H9 (cell line): ENCODE results near the gene ITGB1BP1. TPM values are rescaled to one million over a fixed set of nuclear protein-coding genes. Genes with fewer than 3 reads are reported as not detected.

Source experiments
- DNase-seq: peaks from one replicate; pipeline ENCODE4 v3.0.0-alpha.2; 2017
- H2AFZ ChIP-seq: one replicate; pipeline ENCODE4 v1.6.1; 2013; ENCODE audit warnings: mild to moderate bottlenecking, low read length, control low read depth, moderate library complexity
- H2AK5ac ChIP-seq: 2 replicates; pipeline ENCODE4 v1.6.1; 2013; ENCODE audit warnings: low read length, control low read depth, mixed read lengths; ENCODE audit not compliant: insufficient read length
- H2BK120ac ChIP-seq: one replicate; pipeline ENCODE4 v1.6.1; 2013; ENCODE audit warnings: low read depth, mild to moderate bottlenecking, low read length, control low read depth, inconsistent platforms; ENCODE audit not compliant: poor library complexity, severe bottlenecking
- H2BK12ac ChIP-seq: 2 replicates; pipeline ENCODE4 v1.6.1; 2013; ENCODE audit warnings: low read length, control low read depth, mixed read lengths, low read depth; ENCODE audit not compliant: insufficient read length
- H2BK15ac ChIP-seq: 2 replicates; pipeline ENCODE4 v1.6.1; 2013; ENCODE audit warnings: low read depth, low read length, control low read depth
- H2BK20ac ChIP-seq: one replicate; pipeline ENCODE4 v1.6.1; 2013; ENCODE audit warnings: low read depth, mild to moderate bottlenecking, low read length, control low read depth, inconsistent platforms; ENCODE audit not compliant: poor library complexity, severe bottlenecking
- H2BK5ac ChIP-seq: 2 replicates; pipeline ENCODE4 v1.6.1; 2013; ENCODE audit warnings: low read length, control low read depth, mixed read lengths; ENCODE audit not compliant: insufficient read length
- H3K14ac ChIP-seq: 2 replicates; pipeline ENCODE4 v1.6.1; 2013; ENCODE audit warnings: low read length, control low read depth; ENCODE audit not compliant: insufficient read depth
- H3K18ac ChIP-seq: 2 replicates; pipeline ENCODE4 v1.6.1; 2013; ENCODE audit warnings: low read depth, mild to moderate bottlenecking, mixed read lengths, low read length, control low read depth; ENCODE audit not compliant: insufficient read length
- H3K23ac ChIP-seq: 2 replicates; pipeline ENCODE4 v1.6.1; 2013; ENCODE audit warnings: low read length, control low read depth, mixed read lengths, low read depth; ENCODE audit not compliant: insufficient read length
- H3K23me2 ChIP-seq: 2 replicates; pipeline ENCODE4 v1.6.1; 2013; ENCODE audit warnings: low read depth, mild to moderate bottlenecking, mixed read lengths, low read length, control low read depth; ENCODE audit not compliant: insufficient read length, poor library complexity, severe bottlenecking
- H3K27ac ChIP-seq: 2 replicates; pipeline ENCODE4 v1.5.1; 2013; ENCODE audit warnings: low read length, control low read depth, mixed read lengths, low read depth; ENCODE audit not compliant: insufficient read length
- H3K27me3 ChIP-seq: 2 replicates; pipeline ENCODE4 v1.6.1; 2013; ENCODE audit warnings: low read length, control low read depth, inconsistent platforms; ENCODE audit not compliant: insufficient read depth
- H3K4ac ChIP-seq: 2 replicates; pipeline ENCODE4 v1.6.1; 2013; ENCODE audit warnings: low read depth, mild to moderate bottlenecking, control low read depth, inconsistent platforms, low read length, moderate library complexity
- H3K4me1 ChIP-seq: 2 replicates; pipeline ENCODE4 v1.6.1; 2013; ENCODE audit warnings: low read length, control low read depth, inconsistent platforms; ENCODE audit not compliant: insufficient read depth
- H3K4me2 ChIP-seq: 2 replicates; pipeline ENCODE4 v1.6.1; 2013; ENCODE audit warnings: low read length, control low read depth, mixed read lengths; ENCODE audit not compliant: insufficient read length, insufficient read depth
- H3K56ac ChIP-seq: 2 replicates; pipeline ENCODE4 v1.6.1; 2013; ENCODE audit warnings: low read depth, mild to moderate bottlenecking, mixed read lengths, low read length, control low read depth; ENCODE audit not compliant: insufficient read length
- H3K79me1 ChIP-seq: 2 replicates; pipeline ENCODE4 v1.6.1; 2013; ENCODE audit warnings: low read depth, mild to moderate bottlenecking, moderate library complexity, low read length, control low read depth, inconsistent platforms; ENCODE audit not compliant: insufficient read depth, poor library complexity, severe bottlenecking
- H3K79me2 ChIP-seq: 2 replicates; pipeline ENCODE4 v1.6.1; 2013; ENCODE audit warnings: low read length, control low read depth, inconsistent platforms; ENCODE audit not compliant: insufficient read depth
- H3K9ac ChIP-seq: 2 replicates; pipeline ENCODE4 v1.6.1; 2013; ENCODE audit warnings: low read length, control low read depth, mixed read lengths; ENCODE audit not compliant: insufficient read length; ENCODE audit errors: extremely low read depth
- H3K9me3 ChIP-seq: one replicate; pipeline ENCODE4 v1.6.1; 2013; ENCODE audit warnings: low read depth, low read length, inconsistent platforms; ENCODE audit not compliant: control insufficient read depth
- H3T11ph ChIP-seq: one replicate; pipeline ENCODE4 v1.6.1; 2013; ENCODE audit warnings: mild to moderate bottlenecking, low read length, control low read depth, inconsistent platforms
- H4K20me1 ChIP-seq: one replicate; pipeline ENCODE4 v1.6.1; 2013; ENCODE audit not compliant: control insufficient read depth, insufficient read length, insufficient read depth
- H4K5ac ChIP-seq: 2 replicates; pipeline ENCODE4 v1.6.1; 2013; ENCODE audit warnings: low read depth, mild to moderate bottlenecking, mixed read lengths, low read length, control low read depth; ENCODE audit not compliant: insufficient read length
- H4K8ac ChIP-seq: replicated peaks from 2 replicates; pipeline ENCODE4 v1.6.1; 2013; ENCODE audit warnings: low read length, control low read depth, mixed read lengths, low read depth; ENCODE audit not compliant: insufficient read length
- H4K91ac ChIP-seq: 2 replicates; pipeline ENCODE4 v1.6.1; 2013; ENCODE audit warnings: low read depth, mild to moderate bottlenecking, moderate library complexity, mixed read lengths, low read length, control low read depth; ENCODE audit not compliant: insufficient read length
- H3K27ac Mint-ChIP-seq, 3 experiments: 2 replicates in 2 of 3; 3 replicates in 1 of 3; pipeline ENCODE4 v1.8.0; 2020 to 2021; ENCODE audit warnings: mixed read lengths in 3 of 3, mild to moderate bottlenecking in 1 of 3, moderate library complexity in 1 of 3
- H3K27me3 Mint-ChIP-seq: 2 replicates; pipeline ENCODE4 v1.8.0; 2021; ENCODE audit warnings: low read depth, mild to moderate bottlenecking, moderate library complexity, mixed read lengths
- H3K36me3 Mint-ChIP-seq, 3 experiments: 2 replicates in 2 of 3; 3 replicates in 1 of 3; pipeline ENCODE4 v1.8.0; 2020 to 2021; ENCODE audit warnings: low read depth in 3 of 3, mixed read lengths in 3 of 3; ENCODE audit not compliant: insufficient read depth in 1 of 3
- H3K4me1 Mint-ChIP-seq, 2 experiments: 2 replicates each; pipeline ENCODE4 v1.8.0; 2020; ENCODE audit warnings: mixed read lengths in 2 of 2
- H3K4me3 Mint-ChIP-seq, 2 experiments: 2 replicates in 1 of 2; 3 replicates in 1 of 2; pipeline ENCODE4 v1.8.0; 2020 to 2021; ENCODE audit warnings: mild to moderate bottlenecking in 2 of 2, mixed read lengths in 2 of 2, moderate library complexity in 1 of 2
- H3K9me3 Mint-ChIP-seq, 2 experiments: 2 replicates in 1 of 2; 3 replicates in 1 of 2; pipeline ENCODE4 v1.8.0; 2020; ENCODE audit warnings: mild to moderate bottlenecking in 2 of 2, mixed read lengths in 2 of 2, moderate library complexity in 1 of 2
- CTCF ChIP-seq: fragments of 200-600 bp; sonication (generic); conservative IDR thresholded peaks from 3 replicates; pipeline ENCODE4 v1.8.0; 2021; ENCODE audit warnings: antibody characterized with exemption, mild to moderate bottlenecking
- WGBS: extraction: QIAGEN DNeasy Blood & Tissue Kit; methylation state at CpG from one replicate; pipeline ENCODE4 v1.1.7; 2013; ENCODE audit warnings: missing lambda C conversion rate, low lambda C conversion rate, mixed read lengths; ENCODE audit not compliant: insufficient read length; ENCODE audit errors: extremely low coverage; 5-methylcytosine and 5-hydroxymethylcytosine counted together
- total RNA-seq: library from RNA; stranded (reverse); gene quantifications from 2 replicates; pipeline ENCODE4 v1.2.1, GENCODE V29; 2021

Gene ITGB1BP1
- total RNA-seq, 1 experiment from 2014 or later, result 38.7 TPM

- Mint-ChIP-seq H3K4me1 (no peaks in the 10 kb centered on the region), H3K27me3 (no peaks in the 10 kb centered on the region), H3K4me3 (no peak overlapping the region), H3K9me3 (no peaks in the 10 kb centered on the region), H3K27ac (peak overlapping the region in 2 of 3 experiments; percentile 6 to 70; a peak in 2 of 7 replicates), H3K36me3 (peaks cover 13 to 50% (median 21%) of the 10 kb centered on the region in 3 experiments; a peak in 6 of 7 replicates)
- H2AFZ ChIP-seq, result no peak overlapping the region
- H2AK5ac ChIP-seq, result no peak overlapping the region
- H4K20me1 ChIP-seq, result no peaks in the 10 kb centered on the region
- H3K23ac ChIP-seq, result no peak overlapping the region
- no peak for TF ChIP-seq CTCF
- no peaks in the 10 kb centered on the region for H3K9me3 ChIP-seq
- no peak overlapping the region for H3K56ac ChIP-seq
- no peak overlapping the region for H4K5ac ChIP-seq
- H3K27ac ChIP-seq, result no peak overlapping the region
- no peak overlapping the region for H3K9ac ChIP-seq
- H3K23me2 ChIP-seq, result no peaks in the 10 kb centered on the region
- H3K14ac ChIP-seq, result no peak overlapping the region
- H2BK20ac ChIP-seq, result no peak overlapping the region
- H2BK5ac ChIP-seq, result no peak overlapping the region
- no peak overlapping the region for H3K4me2 ChIP-seq
- H3K4ac ChIP-seq, result no peak overlapping the region
- no peaks in the 10 kb centered on the region for H3K79me1 ChIP-seq
- no CpG with 5 or more reads among the region's 4 CpGs for WGBS
- H3T11ph ChIP-seq, result no peak overlapping the region
- no peaks in the 10 kb centered on the region for H3K4me1 ChIP-seq
- no peak overlapping the region for H2BK15ac ChIP-seq
- no peak overlapping the region for H2BK120ac ChIP-seq
- no peak overlapping the region for H2BK12ac ChIP-seq
- H4K8ac ChIP-seq, result no peak overlapping the region
- no peak overlapping the region for H3K18ac ChIP-seq
- no peak for DNase-seq
- H4K91ac ChIP-seq, result no peak overlapping the region
- no peaks in the 10 kb centered on the region for H3K79me2 ChIP-seq
- H3K27me3 ChIP-seq, result no peaks in the 10 kb centered on the region
These were observed 58.4 kb downstream of the ITGB1BP1 start for GRCh38 chr2:9364791-9365497.
